GM19455 (cell line): ENCODE results near the gene DBN1.

Experiments
- ATAC-seq: cut with Tn5 transposase; IDR thresholded peaks from one replicate; pipeline ENCODE4 v1.9.1; 2021; ENCODE audit not compliant: unreplicated experiment

Gene DBN1

DNA sequence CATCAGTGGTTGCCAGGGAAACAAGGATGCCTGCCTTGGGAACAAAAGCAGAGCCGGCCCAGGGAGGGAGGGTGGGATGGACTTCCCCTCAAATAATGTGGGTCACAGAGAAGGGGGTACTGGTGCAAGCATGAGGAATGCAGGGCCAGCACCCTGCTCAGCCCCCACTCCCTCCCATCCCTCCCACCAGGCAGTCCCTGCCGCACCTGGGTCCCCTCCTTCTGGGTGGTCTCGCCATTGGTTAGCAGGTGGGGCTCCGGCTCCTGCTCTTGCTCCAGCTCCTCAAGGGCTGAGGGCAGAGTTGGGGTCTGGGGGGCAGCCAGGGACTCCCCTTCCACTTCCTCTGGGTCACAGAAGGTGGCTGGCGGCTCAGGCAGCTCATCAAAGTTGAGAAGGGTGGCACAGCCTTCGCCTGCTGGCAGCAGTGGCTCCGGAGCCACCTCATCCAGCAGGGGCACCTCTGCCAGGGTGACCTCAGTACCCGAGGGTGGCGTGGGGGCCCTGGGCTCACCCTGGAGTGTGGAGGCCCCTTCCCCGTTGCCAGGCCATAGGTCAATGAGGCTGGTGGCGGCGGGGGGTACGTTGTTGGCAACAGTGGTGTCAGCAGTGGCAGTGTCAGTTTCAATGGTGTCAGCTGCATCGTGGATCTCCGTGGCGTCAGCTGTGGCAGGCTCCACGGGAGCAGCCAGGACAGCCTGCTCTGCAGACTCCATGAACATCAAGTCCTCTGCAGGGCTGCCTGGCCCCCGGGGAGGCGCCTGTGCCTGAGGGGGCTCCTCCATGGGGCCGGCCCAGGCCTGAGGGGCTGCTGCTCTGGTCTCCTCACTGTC lies 15.4 kb downstream of the DBN1 start:
- no peak for ATAC-seq

- ATAC-seq = peak; percentile 51
These were observed 16.2 kb downstream of the DBN1 start for GRCh38 chr5:177456976-177457851.

- ATAC-seq = no peak
These were observed 16.9 kb downstream of the DBN1 start for GRCh38 chr5:177456591-177456964.

DNA sequence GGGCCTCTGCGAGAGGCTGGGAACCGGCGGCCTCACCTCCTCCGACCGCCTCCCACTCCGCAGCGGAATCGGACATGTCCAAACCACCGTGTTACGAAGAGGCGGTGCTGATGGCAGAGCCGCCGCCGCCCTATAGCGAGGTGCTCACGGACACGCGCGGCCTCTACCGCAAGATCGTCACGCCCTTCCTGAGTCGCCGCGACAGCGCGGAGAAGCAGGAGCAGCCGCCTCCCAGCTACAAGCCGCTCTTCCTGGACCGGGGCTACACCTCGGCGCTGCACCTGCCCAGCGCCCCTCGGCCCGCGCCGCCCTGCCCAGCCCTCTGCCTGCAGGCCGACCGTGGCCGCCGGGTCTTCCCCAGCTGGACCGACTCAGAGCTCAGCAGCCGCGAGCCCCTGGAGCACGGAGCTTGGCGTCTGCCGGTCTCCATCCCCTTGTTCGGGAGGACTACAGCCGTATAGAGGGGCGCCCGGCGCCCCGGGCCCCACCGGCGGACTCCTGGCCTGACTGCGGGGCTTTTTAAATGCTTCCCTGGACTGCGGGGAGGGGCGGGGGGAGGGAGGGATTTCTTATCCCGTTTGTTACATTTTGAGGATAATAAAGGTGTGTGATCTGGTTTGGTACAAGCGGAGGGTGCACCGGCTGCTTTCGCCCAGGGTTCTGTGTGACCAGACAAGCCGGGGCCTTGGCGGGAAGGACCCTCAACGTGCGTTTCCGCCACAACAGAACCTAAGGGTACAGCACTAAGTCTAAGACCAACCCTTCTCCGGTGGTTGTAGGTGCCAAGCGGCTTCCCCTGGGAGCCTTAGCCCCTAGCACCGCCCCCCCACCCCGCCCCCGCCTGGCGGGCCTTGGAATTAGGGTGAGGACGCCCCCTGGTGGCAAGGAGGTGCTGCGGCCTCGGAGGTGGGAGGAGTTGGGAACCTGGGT lies 17.5 kb downstream of the DBN1 start:
- ATAC-seq = peak; percentile 28

DNA sequence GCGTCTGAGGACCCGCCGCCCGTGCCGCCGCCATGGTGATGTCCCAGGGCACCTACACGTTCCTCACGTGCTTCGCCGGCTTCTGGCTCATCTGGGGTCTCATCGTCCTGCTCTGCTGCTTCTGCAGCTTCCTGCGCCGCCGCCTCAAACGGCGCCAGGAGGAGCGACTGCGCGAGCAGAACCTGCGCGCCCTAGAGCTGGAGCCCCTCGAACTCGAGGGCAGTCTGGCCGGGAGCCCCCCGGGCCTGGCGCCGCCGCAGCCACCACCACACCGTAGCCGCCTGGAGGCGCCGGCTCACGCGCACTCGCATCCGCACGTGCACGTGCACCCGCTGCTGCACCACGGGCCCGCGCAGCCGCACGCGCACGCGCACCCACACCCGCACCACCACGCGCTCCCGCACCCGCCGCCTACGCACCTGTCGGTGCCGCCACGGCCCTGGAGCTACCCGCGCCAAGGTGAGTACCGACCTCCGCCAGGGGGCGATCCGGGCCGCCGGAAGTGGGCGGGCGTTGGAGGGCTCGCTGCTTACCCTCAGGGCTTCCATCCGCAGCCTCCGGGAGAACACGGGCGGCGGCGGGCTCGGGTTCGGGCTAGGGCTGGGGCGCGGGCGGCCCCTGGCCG lies 18.3 kb downstream of the DBN1 start:
- peak; percentile 58 for ATAC-seq

DNA sequence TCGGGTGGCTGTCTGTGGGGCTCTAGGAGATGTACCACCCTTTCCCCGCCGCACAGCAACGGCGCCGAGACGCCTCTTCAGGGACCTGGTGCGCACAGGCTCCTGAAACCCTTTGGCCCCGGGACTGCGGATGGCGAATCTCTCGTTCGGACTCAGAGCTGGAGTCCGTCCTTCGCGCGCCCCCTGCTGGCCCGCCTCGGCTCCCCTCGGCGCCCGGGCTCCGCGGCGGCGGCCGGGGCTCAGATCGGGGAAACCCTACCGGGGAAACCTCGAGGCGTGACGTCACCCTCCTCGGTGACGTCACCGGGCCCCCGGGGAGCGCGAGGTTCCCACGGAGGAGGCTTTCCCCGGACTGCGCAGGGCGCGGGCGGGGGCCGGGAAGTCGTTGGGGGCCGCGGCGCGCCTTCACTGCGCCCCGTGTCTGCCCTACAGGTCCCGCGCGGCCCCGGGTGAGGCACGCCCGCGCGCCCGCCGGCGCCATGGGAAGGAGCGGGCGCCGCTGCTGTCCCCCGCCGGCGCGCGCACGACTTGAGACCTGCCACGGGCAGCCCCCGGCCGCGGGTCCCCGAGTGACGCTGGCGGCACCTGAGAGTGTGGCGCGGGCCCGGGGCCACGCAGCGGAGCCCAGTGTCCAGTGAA lies 18.9 kb downstream of the DBN1 start:
- ATAC-seq = peak; percentile 42

- no peak for ATAC-seq
These were observed 19.5 kb downstream of the DBN1 start for GRCh38 chr5:177453852-177454396.

- no peak for ATAC-seq
These were observed 20.5 kb downstream of the DBN1 start for GRCh38 chr5:177452688-177453638.

DNA sequence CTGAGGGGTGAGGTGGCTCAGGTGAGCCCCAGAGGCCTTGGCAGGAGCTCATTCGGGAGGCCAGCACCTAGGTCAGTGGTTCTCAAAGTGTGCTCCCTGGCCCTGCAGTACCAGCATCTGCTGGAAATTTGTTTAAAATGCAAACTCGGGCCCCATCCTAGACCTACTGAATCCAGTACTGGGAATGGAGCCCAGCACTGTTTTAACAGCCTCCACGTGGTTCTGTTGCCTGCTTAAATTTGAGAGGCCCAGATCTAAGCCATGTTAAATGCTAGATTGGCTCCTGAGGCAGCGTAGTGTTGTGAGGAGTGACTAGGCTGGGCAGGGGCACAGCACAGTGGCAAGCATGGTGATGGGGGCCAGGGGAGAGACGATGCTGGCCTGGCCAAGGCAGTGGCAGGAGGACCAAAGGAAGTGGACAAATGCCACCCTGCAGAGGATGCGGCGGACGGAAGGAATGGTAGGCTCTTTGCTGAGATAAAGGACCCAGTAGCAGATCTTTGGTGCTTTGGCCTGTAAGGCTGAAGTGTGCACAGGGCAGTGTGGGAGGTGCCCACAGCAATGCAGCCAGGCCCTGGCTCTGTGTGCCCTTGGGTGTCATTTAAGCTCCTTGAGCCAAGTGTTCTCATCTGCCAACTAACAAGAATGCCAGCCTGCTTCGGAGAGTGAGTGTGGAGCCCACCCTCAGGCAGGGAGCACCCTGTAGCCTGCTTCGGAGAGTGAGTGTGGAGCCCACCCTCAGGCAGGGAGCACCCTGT lies 22.6 kb downstream of the DBN1 start:
- ATAC-seq = no peak

- no peak for ATAC-seq
These were observed 24.0 kb downstream of the DBN1 start for GRCh38 chr5:177449140-177450061.

DNA sequence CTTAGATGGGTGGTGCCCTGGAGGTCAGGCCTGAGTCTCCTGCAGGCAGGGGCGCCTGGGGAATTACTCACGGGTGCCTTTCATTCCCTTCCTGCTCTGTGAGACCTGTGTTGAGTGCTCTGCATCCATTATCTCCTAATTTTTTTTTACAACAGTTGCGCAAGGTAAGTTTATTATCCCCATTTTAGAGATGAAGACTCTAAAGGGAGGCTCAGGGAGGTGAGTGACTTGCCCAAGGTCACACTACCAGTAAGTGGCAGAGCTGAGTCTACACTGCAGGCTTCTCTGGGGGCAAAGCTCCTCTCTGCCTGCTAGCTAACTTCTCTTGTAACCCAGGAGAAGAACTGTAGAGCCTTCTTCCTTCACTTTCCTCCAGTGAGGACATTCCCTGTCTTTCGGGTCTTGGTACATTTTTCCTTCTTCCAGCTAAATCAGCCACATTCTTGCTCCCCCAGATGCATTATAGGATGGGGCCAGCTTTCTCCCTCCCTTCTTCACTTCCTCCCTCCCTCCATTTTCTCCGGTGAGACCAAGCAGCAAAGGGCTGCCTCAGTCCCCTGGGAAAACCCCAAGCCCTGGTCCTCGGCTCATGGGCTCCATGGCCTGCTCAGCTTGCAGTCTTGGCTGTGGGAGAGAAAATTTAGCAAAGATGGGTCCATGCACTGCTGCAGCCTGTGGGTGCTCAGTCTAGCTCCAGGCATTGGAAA lies 25.0 kb downstream of the DBN1 start:
- ATAC-seq = no peak

GRCh38 chr5:177447611-177448243 lies 25.7 kb downstream of the DBN1 start:
- ATAC-seq = no peak

DNA sequence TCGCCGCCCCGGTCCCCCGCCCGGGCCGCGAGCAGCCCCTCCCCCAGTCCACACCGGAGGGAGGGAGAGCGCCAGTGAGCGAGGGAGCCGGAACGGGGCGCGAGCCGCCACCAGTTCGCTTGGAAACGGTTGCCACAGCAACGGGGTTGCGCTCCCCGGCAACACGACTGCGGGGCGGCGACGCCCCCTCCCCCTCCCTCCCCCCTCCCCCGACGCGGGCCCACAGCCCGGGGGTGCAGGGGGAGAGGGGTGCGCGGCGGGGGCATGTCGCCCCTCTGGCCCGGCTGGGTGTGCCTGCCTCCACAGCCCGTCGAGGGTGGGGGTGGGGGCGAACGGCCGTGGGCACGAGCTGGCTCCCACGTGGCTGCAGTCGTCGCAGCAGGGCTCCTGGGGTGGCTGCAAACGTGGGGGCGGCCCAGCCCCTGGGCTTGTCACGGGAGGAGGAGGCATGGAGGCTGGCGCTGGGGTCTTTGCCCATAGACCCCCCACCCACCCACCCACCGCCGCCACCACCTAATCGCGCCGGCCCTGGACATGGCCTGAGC lies 26.3 kb downstream of the DBN1 start:
- ATAC-seq = peak; percentile 28

DNA sequence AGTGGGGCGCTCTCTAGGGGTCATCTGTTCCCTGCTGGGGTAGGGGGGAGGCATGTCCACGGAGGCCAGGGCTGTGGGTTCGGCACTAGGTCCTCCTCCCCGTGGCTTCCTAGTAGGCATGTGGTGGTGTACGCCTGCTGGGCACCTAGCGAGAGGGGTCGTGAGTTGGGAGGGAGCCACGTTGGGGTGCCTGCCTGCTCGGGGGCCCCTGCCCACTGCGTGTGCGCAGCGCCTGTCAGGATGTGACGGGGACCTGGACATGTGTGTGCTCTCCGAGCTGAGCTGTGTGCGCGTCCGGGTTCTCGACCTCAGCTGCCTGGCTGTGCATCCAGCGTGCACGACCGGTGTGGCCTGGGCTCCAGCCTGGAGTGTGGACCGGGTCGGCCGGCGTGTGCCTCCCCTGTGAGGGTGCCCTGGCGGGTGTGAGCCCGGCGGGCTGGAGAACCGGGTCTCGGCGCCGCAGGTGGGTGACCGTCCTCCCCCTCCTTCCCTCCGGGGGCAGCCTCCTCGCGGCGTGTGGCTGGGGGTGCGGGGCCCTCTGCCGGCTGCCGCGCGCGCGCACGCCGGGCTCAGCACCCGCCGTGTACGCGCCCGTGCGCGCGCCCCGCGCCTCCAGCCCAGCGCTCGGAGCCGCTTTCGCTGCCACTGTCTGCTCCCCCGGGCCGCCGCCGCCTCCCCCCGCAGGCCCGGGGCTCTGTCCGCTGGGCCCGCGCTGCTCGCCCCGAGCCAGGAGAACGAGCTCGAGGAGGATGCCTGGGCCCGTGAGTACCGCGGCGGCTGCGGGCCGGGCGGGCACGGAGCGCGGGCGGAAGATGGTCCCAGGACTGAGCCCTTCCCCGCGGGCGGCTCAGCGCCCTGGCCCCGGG lies 27.0 kb downstream of the DBN1 start, which contains the start of gene PRR7:
Gene PRR7, plus strand, starts transcription at position 615 of the 866 bp plus-strand sequence. CDS start 8,254 bp downstream, outside the sequence.
- ATAC-seq = peak; percentile 52

- ATAC-seq = no peak
These were observed 27.6 kb downstream of the DBN1 start for GRCh38 chr5:177445917-177446199.
